KOPT-K1 (cell line): Measurements from ENCODE around the gene MBNL2.

Source experiments
- H3K27ac ChIP-seq: fragments of 200-600 bp; sonication (generic); 2 replicates; pipeline ENCODE4 v1.5.1; 2016; ENCODE audit warnings: antibody characterized with exemption, mild to moderate bottlenecking, low read depth, low read length; ENCODE audit not compliant: poor library complexity, severe bottlenecking
- H3K36me3 ChIP-seq: fragments of 200-600 bp; sonication (generic); 2 replicates; pipeline ENCODE4 v1.5.1; 2017; ENCODE audit warnings: antibody characterized with exemption, mild to moderate bottlenecking, low read length, moderate library complexity; ENCODE audit not compliant: insufficient read depth
- H3K9me3 ChIP-seq: fragments of 200-600 bp; sonication (generic); 2 replicates; pipeline ENCODE4 v1.5.1; 2017; ENCODE audit warnings: antibody characterized with exemption, low read length, mild to moderate bottlenecking; ENCODE audit not compliant: insufficient read depth, poor library complexity, severe bottlenecking

MBNL2 gene

GRCh38 chr13:97441368-97441767 is 219.2 kb downstream of the MBNL2 start:
- no peak overlapping the region for H3K27ac ChIP-seq
- 0 out of 2 replicates have a peak, but pooled peaks cover 10% of the 10 kb centered on the region for H3K36me3 ChIP-seq
- no peaks in the 10 kb centered on the region for H3K9me3 ChIP-seq
